Dermis blood vessel endothelial cell (primary cell): ENCODE measurements around the gene TCAF1. TPM values are rescaled to one million over a fixed set of nuclear protein-coding genes. Genes with fewer than 3 reads are reported as not detected.
"Not testable (repeated sequence)": the region's sequence is repeated elsewhere in the genome, so short reads cannot be mapped to it uniquely, and the experiment has no call there.

ENCODE experiments used
- DNase-seq: peaks from one replicate; pipeline ENCODE4 v3.0.0; 2010
- total RNA-seq: library from RNA; depleted of rRNA; stranded (reverse); fragments of >200 nt; gene quantifications from 2 replicates; pipeline ENCODE4 v1.2.3, GENCODE V29; 2014

TCAF1 gene
- total RNA-seq, 1 donor from 2014 or later: 59.4 TPM

DNA sequence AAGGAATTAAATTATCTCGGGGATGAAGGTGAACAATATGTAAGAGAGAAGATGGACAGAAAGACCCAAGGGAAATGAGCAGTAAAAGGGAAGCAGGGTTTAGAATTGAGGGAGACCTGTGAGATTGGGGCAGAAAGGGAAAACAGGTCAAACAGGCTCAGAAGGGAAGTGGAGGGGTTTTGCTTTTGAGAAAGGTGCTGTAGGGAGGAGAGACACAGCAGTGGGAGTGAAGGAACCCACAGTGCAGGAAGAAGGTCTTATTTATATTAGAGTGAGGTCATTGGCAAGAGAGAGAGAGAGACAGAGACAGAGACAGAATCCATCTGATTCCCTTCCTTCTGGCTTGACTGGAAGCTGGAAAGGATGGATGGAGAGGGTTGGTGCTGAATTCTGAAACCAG, 3.5 kb upstream of the TCAF1 start:
- DNase-seq: no peak

DNA sequence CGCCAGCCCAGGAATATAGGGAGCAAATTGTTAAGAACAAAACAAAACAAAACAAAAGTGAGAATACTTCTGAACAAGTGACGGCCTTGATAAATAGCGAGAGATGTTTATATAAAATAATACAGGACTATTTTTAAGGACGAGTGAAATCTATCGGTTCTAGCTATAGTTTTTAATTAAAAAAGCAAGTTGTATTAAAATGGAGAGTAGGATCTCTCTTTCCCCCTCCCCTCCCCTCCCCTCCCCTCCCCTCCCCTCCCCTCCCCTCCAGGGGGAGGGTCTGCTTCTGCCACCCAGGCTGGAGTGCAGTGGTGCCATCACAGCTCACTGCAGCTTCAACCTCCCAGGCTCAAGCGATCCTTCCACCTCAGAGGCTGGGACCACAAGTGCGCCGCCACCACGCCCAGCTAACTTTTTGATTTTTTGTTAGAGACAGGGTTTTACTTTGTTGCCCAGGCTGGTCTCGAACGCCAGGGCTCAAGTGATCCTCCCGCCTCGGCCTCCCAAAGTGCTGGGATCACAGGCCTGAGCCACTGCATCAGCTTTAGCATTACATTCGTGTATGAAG, 440 bp upstream of the TCAF1 start:
- no peak for DNase-seq

DNA sequence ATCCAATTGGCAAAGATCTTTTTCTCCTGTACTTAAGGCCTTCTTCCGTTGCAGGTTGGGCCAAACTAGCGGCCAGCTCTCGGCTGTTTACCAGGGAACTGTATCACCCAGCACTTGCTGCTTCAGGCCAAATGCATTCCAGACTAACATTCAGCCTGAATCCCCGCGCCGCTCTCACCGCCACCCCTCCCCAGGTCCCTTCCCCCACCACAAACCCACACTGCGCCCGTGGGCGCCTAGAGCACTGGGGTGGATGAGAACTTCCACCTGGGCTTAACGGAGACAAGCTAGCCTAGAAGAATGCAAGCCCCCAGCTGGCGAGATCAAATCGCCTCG, 676 bp downstream of the TCAF1 start:
- DNase-seq: peak; percentile 65

DNA sequence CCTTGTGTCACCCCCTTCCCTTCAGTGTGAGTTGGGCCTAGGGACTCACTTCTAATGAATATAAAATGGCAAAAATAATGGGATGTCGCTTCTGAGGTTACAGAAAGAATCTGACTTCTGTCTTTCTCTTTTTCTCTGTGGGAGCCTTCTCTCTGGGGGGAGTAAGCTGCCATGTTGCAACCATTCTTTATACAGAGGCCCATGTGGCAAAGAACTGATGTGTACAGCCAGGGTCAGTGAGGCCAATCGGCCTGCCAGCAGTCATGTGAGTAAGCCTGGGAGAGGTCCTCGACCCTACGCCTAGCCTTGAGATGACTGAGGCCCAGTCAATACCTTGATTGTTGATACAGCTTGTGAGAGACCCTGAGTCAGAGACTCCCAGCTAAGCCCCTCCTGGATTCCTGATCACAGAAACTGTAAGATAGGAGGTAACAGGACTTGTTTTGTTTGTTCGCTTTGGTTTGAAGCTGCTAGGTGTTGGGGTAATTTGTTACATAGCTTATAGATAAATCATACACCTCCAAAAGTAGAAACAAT, 1.7 kb downstream of the TCAF1 start:
- DNase-seq: peak; percentile 50

DNA sequence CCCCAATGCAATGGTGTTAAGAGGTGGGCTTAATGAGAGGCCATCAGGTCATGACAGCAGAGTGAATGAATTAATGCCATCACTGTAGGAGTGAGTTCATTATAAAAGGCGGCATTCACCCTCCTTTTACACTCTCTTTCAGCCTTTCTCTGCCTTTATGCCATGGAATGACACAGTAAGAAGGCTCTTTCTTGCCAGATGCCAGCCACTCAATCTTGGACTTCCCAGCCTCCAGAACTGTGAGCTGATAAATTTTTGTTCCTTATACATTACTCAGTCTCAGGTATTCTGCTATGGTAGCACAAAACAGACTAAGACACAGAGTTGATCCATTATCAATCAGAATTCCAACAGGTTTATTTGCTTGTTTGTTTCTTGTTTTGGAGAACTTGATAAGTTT, 3.2 kb downstream of the TCAF1 start:
- no peak for DNase-seq

DNA sequence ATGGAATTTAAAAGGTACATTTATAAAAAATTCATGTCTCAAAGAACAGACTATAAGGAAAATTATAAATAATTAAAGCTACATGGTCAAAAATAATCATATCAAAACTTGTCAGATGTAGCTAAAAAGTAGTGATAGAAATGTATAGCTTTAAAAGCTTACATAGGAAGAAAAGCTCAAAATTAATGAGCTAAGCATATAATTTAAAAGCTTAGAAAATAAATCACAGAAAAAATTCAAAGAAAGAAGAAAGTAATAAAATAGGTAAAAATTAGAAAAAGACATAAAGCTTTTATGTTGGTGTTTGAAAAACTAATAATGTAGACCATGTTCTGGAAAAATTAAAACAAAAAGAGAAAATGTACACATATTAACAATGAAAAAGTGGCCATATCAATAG, 5.3 kb downstream of the TCAF1 start:
- DNase-seq: no peak

DNA sequence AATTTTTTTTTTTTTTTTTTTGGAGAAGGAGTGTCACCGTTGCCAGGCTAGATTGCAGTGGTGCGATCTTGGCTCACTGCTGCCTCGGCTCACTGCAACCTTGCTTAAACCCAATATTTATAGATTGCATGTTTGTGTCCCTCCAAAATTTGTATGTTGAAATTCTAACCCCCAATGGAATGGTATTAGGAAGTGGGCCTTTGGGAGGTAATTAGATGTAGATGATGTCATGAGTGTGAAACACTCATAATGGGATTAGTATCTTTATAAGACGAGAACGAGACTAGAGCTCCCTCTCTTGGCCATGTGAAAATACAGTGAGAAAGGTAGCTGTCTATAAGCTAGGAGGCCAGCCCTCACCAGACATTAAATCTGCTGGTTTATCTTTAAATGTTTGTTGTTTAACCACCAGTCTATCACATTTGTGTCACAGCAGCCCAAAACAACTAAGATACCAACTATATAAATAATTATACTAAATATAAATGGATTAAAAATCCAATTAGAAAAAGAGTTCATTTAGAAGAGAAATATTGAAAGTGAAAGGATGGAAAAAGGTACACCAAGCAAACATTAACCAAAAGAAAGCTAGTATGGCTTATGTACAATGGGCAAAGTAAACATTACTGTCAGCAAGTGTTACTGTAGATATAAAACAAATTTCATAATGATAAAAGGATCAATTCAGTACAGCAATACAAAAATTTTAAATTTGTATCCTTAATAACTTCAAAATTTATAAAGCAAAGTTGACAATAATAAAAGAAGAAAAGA, 9.3 kb downstream of the TCAF1 start:
- DNase-seq: peak; percentile 74

DNA sequence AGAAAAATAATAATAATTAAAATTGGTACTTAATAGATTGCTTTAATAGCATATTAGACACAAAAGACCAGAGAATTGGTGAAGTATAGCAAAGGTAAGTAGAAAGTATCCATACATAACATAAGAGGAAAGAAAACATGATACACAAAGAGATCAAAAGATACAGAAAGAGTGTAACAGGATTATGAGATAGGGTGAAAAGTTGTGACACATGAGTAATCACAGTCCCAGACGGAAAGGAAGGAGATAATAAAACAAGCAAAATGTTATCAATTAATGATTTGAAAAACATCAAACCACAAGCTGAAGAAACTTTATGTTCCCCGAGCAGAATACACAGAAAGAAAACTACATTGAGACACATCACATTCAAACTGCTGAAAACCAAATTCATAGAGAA, 10.5 kb downstream of the TCAF1 start:
- no peak for DNase-seq

DNA sequence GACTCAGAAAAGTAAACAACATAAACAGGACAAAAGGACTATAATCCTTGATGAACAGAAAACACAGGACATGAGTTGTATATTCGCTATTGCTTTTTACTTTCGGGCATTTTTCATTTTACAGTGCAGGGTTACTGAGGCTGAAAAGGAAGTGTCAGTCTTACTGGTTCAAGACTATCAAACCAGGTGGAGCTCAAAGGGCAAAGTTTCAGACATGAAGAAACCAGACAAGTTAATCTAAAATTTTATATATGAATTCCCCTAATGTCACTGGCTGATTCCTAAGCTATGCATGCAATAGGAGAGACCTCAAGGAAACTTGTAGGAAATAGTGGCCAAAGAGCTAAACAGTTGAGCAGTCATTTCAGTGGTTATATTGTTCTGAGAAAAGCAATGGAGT, 11.4 kb downstream of the TCAF1 start:
- DNase-seq: no peak

DNA sequence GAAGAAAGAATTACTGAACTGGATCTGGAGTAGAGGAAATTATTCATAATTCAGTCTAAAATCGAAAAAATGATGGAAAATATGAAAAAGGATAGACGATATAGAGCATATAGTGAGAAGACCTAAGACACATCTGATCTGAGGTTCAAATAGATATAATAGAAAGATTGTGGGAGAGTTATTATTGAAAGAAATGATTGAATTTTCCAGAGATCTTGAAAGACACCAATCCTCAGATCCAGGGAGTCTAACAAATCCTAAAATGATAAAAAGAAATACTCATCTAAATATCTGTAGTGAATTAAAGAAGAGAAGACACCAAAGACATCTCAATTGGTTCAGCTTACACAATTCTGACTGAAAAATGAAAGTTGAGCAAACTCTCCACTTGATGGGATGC, 12.9 kb downstream of the TCAF1 start:
- no peak for DNase-seq

DNA sequence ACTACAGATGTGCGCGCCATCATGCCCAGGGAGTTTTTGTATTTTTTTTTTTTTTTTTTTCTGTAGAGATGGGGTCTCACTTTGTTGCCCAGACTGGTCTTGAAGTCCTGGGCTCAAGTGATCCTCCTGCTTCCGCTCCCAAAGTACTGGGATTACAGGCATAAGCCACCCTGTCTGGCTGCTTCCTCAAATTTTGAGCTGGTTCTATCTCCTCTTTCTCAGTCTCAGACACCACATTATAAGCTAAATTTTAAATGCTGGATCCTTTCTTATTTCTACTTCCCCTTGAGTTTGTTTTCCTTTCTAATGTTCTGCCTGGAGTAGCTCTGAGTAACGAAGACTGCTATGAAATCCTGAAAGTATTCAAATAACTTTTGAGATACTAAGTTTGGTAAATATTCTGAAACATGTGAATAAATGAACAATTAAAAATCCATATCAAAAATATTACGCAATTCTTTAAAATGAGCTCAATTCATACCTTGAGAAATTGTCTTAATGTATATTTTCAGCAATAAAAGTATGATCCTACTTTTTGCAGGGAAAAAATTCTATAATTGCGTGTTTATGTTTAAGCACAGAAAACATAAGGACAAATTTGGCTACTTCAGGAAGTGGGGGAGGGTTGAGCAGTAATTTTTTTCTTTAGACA, 15.0 kb downstream of the TCAF1 start:
- no peak for DNase-seq

DNA sequence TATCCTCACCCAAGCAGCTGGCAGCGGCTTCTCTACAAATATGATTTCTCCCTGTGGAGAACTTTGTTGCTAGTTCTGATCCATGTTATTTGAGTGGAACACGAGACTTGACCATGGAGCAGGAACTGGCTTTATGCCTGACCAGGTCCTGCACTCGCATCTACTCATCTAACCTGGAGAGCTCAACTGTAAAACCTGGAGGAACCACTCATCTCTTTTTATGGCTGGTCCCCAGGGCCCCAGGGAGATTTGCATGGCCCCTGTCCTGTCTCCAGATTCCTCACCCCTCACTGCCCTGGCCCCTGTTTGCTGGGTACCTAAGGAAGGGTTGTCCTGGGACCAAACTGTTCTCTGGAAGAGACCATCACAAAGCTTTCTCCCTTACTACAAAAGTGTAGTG, 16.0 kb downstream of the TCAF1 start:
- no peak for DNase-seq

DNA sequence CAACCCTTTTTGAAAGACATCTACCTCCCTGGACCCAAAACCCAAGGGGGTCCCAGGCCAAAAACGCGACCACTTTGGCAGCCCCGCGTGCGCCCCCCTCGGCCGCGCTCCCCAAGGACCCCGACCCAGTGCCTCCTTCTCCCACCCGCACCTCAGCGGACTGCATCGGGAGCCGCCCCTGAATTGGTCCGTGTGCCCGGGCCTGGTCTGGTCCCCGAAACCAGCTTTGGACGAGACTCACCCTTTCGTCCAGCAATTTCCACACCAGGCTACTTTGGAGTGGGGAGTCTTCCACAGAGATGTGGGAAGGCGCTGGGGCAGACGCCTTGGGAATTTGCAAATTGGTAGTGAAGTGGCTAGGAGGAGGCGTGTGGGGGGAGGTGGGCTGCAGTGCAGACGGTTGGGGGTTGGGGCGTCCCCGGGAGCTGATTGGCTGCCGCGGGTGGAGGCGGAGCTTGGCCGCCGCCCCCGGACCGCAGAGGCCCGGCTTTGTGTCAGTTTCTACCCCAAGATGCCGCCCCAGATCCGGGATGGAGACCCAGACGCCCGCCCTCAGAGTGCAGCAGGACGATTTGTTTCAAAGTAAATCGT, 16.9 kb downstream of the TCAF1 start:
- peak; percentile 87 for DNase-seq

DNA sequence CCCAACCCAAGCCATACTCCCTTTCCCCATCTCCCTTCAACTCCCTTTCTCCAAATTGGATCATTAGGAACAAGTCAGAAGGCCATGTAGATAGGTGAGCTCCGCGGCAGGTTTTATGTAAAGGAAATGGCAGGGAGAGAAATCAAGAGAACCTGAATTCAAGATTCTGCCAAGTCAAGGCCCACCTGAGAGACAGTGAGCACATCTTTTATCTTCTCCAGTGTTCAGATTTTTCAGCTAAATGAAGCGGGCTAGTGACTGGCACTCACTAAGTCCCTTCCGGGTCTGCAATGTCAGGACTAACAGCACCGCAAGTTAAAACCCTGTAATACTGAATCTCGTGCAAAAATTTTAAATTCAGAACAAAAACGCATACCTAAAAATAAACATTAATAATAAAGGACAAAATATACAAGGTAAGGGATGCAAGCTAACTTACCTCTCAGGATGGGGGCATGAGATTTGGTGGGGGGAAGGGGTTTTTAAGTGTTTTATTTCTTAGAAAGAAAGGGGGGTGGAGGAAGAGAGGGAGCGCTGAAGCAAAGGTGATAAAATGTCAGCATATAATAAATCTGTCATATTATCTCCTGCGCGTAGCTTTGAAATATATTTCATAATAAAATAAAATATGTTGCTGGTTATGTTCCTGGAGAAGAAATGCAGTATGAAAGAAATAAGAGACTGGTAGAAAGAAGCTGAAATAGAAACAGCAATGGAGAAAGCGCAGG, 17.6 kb downstream of the TCAF1 start:
- no peak for DNase-seq

DNA sequence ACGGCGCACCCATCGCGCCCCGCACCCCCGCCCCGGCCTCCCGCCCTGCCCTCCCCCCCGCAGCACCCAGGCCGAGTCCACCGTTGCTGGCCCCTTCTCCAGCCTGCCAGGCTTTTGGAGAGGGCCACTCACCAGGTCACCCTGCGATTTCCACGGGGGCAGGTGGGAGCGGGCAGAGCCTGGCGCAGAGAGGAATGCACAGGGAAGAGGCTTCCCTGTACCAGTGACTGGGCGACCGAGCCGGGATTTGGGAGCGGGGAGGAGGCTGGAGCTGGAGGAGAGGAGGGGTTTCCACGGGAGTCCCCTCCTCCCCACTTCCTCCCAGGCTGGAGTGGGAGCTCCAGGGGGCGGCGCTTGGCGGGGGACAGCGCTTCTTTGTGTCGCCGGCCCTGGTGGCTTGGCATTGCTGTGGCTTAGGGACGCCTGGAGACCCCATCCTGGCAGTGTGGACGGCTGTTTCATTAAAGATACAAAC, 19.3 kb downstream of the TCAF1 start:
- DNase-seq: peak; percentile 71

DNA sequence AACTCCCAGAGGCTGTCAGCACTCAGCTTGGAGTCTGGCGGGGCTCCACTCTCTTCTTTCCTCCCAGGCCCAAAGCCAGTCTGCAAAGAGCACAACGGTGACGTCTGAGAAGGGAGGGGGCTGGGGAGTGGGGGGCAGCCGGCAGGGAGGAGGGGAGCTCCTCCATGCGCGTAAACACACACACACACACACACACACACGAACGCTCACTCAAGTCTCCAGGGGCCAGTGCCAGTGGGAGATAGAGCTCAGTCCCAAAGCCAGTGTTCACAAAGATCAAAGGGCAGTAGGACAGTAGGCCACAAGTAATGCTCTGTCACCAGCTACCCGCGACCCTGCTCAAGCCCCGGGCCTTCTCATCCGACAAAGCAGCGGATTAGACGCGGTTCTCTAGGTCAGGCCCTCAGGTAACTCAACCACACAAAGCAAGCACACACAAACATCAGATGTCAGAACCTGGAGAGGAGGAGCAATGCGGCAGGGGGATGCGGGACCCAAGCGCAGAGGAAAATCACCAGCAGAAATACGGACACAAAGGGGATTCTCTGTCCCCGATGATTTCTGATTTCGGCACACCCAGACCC, 19.9 kb downstream of the TCAF1 start:
- peak; percentile 31 for DNase-seq

DNA sequence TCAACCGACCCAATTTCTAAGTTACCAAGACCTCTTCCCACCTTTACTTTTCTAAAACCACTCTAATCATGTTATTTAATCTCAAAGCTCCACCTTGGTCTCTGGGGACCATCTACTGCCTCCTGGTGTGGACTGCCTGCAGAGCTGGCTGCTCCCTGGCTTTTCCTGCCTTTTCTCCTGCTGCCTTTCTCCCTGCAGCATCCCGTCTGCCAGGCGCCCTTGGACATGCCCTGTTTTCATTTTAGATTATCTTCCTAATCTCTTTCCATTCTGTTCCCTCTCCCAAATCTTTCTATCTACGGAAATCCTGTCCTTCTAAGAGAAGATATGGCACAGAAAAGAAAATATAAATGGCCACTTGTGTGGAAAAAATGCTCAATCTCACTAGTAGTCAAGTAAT, 23.1 kb downstream of the TCAF1 start:
- DNase-seq: no peak

DNA sequence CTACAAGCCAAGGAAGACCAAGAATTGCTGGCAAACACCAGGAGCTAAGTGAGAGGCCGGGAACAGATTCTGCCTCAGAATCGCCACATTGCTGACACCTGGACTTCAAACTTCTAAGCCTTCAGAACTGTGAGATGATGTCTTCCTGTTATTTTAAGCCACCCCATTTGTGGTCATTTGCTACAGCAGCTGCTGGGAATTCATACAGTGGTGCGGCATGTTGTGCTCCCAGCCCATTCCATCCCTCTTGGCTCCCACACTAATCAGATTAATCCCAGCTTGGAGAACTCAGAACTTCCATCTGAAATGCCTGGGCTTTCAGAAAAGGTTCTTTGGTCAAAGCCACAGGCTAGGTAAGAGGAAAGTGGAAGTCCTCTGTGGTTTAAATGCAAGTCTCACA, 24.9 kb downstream of the TCAF1 start:
- no peak for DNase-seq

DNA sequence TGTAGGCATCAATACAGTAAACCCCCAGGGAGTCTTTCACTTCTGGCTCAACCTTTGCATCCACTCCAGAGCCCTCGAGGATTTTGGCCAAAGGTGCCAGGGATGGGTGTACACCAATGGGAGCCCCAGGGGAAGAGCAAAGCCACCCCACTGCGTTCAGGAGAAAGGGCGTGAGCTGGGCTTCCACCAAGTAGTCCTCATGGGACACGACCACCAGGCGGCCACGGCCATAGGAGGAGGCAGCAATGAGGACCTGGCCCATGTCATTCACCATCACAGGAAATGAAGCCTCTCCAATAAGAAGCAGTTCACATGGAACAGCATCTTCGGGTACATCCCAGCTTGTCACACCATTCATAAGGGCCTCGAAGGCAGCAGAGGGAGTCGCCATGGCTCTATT, 25.8 kb downstream of the TCAF1 start:
- DNase-seq: no peak

DNA sequence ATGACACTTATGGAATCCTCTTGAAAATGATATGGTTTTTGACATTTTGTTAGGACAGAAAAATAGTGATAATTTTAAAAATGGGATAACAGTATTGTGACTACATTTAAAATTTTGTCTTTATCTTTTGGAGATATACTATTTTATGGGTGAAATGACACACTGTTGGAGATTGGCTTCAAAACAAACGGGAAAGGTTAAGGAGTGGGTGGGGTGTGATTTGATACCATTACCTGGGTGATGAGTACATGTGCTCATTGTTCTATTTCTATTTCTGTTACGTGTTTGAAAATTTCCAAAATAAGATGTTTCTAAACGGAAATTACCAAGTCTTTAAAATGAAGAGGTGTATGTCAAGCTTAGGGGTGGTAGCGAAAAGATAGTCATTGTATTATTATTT, 28.7 kb downstream of the TCAF1 start:
- not testable (repeated sequence) for DNase-seq

DNA sequence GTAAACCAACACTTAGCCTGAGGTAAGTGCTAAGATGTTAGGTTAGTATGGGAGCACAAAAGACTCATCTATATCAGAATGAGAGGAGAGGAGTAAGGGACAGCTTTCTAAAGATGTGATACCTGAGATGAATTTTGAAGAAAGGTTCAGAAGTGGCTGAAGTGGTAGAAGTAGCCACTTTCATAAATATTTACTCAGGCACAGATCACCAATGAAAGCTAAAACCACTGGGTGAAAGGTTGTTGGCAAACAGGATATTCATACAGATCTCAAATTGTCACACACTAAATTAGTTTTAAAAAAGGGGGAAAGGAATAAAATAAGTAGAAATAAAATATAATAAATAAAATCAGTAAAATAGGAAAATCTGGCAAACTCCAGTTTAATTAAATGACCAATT, 30.4 kb downstream of the TCAF1 start:
- DNase-seq: not testable (repeated sequence)

DNA sequence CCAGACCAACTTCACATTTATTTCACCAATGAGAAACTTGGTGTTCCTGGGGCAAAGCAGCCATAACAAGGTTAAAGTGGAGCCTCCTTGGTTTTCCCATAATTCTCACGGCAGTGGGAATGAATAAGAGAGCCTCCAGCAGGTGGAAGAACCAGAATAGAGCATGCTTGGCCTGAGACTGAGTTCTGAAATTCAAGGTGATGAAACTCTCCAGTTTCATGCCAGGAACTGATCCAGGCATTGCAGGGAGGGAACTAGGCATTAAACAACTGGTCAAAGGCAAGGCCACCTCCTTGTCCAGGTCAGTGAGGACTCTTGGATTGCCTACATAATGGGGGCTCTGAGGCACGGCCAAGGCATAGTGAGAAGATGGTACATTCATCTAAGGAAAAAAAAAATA, 44.0 kb downstream of the TCAF1 start:
- DNase-seq: not testable (repeated sequence)
